ENCODE data around the gene OPCML.

Gene OPCML

DNA sequence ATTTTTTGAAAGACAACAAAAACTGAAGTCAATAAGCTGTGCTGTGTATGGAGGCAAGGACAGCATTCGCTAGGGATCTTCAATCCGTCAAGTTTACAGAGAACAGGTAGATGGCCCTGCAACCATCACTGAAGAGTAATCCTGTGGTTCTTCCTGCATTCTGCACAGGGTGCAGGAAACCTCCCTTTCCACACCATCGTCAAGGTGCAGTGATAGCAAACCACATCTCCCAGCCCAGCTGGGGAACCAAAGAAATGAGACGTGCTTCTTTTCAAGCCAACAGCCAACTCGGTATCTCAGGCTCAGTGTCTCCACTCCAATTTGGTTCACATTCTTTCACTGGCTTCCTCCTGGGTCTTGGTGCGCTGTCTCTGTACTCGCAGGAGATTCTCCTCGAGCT, 814.5 kb downstream of the OPCML start:
- TF ChIP-seq, protein P1, sequence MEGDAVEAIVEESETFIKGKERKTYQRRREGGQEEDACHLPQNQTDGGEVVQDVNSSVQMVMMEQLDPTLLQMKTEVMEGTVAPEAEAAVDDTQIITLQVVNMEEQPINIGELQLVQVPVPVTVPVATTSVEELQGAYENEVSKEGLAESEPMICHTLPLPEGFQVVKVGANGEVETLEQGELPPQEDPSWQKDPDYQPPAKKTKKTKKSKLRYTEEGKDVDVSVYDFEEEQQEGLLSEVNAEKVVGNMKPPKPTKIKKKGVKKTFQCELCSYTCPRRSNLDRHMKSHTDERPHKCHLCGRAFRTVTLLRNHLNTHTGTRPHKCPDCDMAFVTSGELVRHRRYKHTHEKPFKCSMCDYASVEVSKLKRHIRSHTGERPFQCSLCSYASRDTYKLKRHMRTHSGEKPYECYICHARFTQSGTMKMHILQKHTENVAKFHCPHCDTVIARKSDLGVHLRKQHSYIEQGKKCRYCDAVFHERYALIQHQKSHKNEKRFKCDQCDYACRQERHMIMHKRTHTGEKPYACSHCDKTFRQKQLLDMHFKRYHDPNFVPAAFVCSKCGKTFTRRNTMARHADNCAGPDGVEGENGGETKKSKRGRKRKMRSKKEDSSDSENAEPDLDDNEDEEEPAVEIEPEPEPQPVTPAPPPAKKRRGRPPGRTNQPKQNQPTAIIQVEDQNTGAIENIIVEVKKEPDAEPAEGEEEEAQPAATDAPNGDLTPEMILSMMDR (conservative IDR thresholded peaks at IDR 0.05): no peak

DNA sequence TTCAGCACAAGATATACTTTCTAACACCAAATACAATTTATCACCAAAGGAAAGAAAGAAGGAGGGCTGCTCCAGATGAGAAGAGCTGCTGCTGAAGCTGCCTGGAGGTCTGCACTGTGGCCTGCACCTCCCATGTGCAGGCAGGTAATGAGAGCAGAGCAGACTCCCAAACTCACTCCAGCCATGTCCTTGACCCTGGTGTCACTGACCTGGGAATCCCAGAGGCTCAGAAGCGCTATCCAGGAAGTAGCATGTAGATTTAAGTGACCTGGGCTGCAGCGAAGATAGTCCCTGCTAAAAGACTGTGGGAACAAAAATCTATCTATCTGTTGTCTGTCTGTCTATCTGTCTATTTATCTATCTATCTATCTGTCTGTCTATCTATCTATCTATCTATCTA, 816.3 kb downstream of the OPCML start:
- TF ChIP-seq, protein P1 (conservative IDR thresholded peaks at IDR 0.05): no peak
- H3K27ac ChIP-seq: no peak overlapping the region

More for the DNA sequence above, 814.5 kb downstream of the OPCML start:
- no peak overlapping the region for H3K27ac ChIP-seq

DNA sequence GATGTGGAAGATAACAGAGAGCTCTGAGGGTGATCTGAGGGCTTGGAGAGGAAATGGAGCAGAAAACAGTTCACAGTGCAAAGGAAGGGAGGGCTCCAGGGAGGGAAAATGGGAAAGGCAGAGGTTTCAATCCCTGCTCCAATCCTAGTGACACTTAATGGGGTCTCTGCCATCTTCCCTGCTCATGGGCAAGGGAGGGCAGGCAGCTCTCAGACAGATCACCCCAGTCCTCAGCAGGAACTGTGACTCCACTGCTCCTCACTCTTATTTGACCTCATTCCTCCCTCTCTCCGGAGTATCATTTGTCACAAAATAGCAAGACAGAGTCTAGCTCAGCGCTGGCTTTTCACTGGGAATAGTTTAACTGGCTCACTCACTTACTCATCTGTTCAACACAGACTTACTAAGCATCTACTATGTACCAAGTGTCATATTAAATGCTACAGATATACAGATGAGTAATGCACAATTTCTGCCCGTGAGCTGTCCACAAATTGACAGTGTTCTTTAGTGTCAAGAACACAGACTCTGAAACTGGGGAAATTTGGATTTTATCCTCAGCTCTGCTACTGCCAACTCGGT, 817.4 kb downstream of the OPCML start:
- TF ChIP-seq, protein P1 (conservative IDR thresholded peaks at IDR 0.05): no peak
- H3K27ac ChIP-seq: no peak overlapping the region

- H3K27ac ChIP-seq: no peak overlapping the region
- TF ChIP-seq, protein P1 (conservative IDR thresholded peaks at IDR 0.05): no peak
Observed at GRCh38 chr11:132712466-132712865, 819.8 kb downstream of the OPCML start.

DNA sequence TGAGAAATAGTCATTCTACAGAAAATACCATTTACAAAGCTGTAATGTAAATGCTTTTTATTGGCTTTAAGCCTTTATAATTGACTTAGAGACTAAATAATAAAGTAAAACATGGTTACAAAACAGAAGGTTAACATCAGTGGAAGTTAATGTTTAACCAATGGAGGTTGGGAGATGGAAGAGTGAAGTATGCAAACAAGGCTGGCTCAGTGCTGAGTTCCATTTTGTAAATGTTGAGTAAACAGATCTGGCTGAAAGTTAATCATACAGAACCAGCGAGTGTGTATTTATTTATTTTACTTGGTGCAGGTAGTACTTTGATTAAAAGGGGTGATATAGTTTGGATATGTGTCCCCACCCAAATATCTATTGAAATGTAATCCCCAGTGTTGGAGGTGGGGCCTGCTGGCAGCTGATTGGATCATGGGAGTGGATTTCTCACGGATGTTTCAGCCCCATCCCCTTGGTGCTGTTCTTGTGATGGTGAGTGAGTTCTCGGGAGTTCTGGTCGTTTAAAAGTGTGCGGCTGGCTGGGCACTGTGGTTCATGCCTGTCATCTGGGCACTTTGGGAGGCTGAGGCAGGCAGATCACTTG, 827.4 kb downstream of the OPCML start:
- H3K27ac ChIP-seq: peak overlapping the region; percentile 78
- TF ChIP-seq, protein P1 (conservative IDR thresholded peaks at IDR 0.05): no peak

DNA sequence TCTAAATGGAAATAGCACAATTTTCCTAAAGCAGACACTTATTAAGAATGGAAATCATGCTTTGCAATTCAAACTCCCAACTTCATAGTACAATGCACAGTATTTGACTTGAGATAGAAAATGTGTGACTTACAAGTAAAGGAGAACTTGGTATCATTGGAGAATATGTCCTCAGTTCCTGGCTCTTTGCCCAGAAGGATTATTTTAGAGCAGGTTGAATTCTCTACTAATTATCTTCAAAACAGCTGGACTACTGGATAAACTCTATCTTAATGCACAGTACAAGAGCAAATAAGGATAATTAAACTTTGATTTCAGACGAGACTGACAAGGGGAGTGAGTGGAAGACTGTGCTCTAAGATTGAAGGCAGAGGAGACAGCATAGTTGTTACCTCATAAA, 839.4 kb downstream of the OPCML start:
- H3K27ac ChIP-seq: peak overlapping the region; percentile 79
- TF ChIP-seq, protein P1 (conservative IDR thresholded peaks at IDR 0.05): no peak

DNA sequence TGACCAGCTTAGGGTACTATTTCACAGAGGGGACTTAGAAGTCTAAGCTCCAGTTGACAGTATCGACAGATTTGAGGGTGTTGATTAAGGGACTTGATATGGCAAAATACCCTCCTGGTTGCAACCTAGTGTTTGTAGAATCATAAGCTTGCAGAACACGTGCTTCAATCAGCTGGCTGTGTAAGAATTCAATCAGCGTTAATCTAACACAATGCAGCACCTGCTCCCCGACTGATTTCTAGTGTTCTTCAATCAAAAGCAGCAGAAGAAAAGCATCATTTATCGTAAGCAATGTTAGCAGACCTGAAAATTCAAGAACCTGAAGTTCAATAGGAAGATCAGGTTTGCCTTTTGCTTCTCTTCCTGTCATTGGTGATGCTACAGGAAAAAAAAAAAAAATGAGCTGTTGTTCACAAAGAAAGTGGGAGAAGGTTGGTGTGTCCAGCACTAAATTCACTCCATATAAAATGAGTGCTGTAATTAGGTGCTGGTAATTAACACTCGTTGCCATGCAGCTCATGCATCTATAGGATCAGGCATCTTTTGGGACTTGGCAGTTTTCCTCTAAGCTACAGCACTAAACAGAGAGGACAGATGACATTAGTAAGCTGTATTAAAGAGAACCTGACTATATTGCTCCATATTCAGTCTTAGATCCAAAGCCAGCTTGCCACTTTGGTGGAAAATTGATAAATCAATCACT, 840.3 kb downstream of the OPCML start:
- TF ChIP-seq, protein P1 (conservative IDR thresholded peaks at IDR 0.05): no peak
- H3K27ac ChIP-seq: peak overlapping the region; percentile 79

Measured in VCaP (cell line).